HG02642 (cell line): ENCODE data around the gene TPM4.
A peak's percentile ranks its signal among the peaks of the same experiment; 100 is the strongest.
"Not testable (repeated sequence)": the region's sequence is repeated elsewhere in the genome, so short reads cannot be mapped to it uniquely, and the experiment has no call there.

Experiments used
- ATAC-seq: cut with Tn5 transposase; IDR thresholded peaks from one replicate; pipeline ENCODE4 v1.9.1; 2021; ENCODE audit warnings: mild to moderate bottlenecking; ENCODE audit not compliant: unreplicated experiment, poor library complexity

The TPM4 gene

GRCh38 chr19:16076154-16076957, at the start of gene TPM4:
Gene TPM4 (plus strand): TSS chr19:16076495. CDS start chr19:16076566, 71 bp downstream.
- ATAC-seq, result peak; percentile 66

DNA sequence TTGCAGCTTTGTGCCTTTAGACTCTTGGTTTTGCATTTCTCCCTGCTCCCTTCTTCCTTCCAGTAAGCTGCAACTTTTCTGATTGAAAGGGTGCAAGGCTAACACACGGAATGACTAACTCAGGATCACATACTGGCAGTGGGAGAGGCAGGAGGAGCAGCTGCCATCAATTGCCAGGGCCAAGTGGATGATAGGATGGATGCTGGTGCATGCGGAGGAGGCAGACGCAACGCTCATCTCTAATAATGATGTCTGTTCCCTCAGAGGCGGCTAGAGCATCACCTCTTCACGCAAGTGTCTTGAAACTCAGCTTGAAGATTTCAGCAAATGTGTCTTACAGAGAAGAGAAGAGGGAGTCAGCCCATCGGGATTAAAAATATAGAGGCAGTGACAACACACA, 49.5 kb upstream of the TPM4 start:
- no peak for ATAC-seq

DNA sequence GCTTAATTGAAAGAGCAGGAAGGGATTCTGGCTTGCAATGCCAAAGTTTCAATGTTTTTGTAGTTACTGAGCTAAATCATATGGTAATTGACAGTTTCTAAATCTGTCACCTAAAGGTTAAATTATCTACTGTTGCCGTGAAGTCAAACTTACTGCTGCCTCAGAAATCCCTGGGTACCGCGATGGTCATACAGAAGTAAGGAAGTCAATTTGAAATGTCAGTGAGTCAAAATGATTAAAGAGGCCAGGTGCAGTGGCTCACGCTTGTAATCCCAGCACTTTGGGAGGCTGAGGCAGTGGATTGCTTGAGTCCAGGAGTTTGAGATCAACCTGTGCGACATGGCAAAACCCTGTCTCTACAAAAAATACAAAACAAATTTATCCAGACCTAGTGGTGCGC, 48.8 kb upstream of the TPM4 start:
- no peak for ATAC-seq

DNA sequence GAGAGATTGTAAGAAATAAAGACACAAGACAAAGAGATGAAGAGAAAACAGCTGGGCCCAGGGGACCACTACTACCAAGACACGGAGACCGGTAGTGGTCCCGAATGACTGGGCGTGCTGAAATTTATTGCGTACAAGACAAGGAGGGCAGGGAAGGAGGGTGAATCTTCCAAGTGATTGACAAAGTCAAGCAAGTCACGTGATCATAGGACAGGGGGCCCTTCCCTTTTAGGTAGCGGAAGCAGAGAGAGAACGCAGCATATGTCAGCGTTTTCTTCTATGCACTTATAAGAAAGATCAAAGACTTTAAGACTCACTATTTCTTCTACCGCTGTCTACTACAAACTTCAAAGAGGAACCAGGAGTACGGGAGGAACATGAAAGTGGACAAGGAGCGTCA, 46.1 kb upstream of the TPM4 start:
- not testable (repeated sequence) for ATAC-seq

- ATAC-seq, result no peak
Observed at GRCh38 chr19:16030964-16031871, 45.1 kb upstream of the TPM4 start.

DNA sequence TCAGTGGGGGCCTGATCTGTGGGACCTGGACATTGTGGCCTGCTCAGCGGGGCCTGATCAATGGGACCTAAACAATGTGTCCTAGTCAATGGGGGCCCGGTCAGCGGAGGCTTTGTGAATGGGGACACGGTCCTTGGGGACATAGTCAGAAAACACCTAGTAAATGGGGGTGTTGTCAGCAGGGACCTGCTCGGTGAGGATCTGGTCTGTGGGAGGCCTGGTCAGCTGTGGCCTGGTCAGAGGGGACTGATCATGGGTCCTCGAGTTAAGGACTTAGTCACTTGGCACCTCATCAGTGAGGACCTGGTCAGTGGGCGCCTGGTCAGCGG, 44.5 kb upstream of the TPM4 start:
- ATAC-seq, result no peak

GRCh38 chr19:16032509-16033135, 43.7 kb upstream of the TPM4 start:
- no peak for ATAC-seq

GRCh38 chr19:16033136-16033530, 43.2 kb upstream of the TPM4 start:
- ATAC-seq, result no peak

DNA sequence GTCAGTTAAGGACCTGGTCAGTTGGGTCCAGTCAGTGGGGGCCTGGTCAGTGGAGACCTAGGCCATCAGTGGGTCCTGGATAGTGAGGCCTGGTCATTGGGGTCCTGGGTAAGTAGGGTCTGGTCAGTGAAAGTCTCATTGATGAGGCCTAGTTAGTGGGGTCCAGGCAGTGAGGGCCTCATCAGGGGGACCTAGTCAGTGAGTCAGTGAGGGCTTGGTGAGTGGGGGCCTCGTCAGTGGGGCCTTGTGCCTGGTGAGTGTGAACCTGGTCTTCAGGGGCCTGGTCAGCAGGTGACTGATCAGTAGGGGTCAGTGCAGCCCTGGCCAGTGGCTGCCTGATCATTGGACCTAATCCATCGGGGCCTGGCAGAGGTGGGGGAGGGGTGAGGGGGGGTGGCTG, 42.6 kb upstream of the TPM4 start:
- ATAC-seq, result no peak

GRCh38 chr19:16034180-16034579, 42.1 kb upstream of the TPM4 start:
- ATAC-seq, result no peak

DNA sequence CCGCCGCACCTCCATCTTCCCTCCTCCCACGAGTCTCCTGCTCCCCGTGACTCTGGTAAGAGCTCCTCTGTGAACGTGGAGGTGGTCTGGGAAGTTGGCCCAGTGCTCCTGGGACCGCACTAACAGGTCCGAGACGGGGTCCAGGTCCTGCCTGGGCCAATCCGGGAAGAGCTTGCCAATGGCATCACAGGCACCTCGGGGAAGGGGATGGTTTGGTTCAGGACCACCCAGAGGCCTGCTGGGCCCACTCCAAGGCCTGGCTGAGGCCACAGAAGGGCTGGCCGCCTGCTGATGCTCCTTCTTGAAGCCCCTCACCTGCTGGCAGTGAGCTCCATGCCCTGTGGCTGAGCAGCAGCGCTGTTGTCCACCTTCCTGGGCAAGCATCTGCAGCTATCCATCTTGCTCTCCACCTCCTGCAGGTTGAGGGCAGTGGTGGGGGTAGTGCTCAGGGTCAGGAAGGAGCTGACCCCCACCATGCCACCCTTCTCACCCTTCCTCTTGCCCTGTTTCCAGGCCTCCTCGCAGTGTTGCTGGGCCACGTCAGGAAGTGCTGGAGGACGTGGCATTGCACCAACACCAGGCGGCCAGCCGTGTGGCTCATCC, 41.2 kb upstream of the TPM4 start:
- ATAC-seq, result no peak

DNA sequence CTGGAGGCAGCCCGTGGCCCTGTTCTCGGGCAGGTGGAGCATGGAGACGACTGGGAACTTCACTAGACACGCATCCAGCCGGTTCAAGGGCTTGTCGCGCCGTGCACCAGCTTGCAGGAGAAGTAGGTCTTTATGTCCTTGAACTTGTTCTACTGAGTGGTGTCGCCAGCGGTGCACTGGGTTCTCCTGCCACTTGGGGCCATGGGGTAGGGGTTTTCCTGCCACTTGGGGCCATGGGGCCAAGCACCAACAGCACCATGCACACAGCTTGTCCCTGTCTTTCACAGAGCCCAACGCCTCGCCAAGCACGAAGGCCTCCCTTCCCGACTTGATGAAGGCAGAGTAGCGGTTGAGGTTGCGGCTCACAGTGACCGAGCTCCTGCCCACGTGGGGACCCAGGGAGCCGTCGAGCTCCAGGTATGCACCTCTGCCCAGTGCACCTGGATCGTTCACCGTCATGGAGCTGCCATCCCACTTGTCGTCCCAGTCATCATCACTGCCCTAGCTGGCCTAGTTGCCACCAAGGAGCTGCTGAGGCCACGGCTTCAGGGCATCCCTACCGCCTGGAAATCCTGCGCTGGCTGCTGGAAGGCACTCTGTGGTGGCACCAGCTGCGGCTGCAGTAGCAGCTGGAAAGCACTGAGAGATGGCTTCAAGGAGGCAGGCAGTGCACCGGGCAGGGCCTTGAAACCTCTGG, 40.5 kb upstream of the TPM4 start:
- ATAC-seq, result no peak

- no peak for ATAC-seq
Observed at GRCh38 chr19:16036397-16036925, 39.8 kb upstream of the TPM4 start.

- no peak for ATAC-seq
Observed at GRCh38 chr19:16036941-16037340, 39.4 kb upstream of the TPM4 start.

- no peak for ATAC-seq
Observed at GRCh38 chr19:16037424-16038195, 38.7 kb upstream of the TPM4 start.

GRCh38 chr19:16038196-16038695, 38.0 kb upstream of the TPM4 start:
- no peak for ATAC-seq

DNA sequence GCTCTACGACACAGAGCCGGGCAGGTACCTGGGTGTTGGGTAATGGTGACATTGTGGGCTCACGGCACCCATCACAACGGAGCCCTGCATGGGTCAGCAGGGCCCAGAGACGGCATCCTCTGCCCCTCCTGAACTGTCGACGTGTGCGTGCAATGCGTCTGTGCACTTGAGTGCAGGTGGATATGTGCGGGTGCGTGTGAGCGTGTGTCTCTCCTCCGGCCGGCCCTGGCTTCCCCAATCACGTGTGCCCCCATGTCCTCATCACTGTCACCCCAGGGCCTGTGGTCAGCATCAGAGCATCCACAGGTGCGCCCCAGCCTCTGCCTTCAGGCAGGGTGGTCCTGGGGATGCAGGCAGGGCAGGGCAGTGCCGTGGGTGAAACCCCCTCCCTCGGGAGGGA, 37.2 kb upstream of the TPM4 start:
- no peak for ATAC-seq

- ATAC-seq, result no peak
Observed at GRCh38 chr19:16039545-16039944, 36.8 kb upstream of the TPM4 start.

DNA sequence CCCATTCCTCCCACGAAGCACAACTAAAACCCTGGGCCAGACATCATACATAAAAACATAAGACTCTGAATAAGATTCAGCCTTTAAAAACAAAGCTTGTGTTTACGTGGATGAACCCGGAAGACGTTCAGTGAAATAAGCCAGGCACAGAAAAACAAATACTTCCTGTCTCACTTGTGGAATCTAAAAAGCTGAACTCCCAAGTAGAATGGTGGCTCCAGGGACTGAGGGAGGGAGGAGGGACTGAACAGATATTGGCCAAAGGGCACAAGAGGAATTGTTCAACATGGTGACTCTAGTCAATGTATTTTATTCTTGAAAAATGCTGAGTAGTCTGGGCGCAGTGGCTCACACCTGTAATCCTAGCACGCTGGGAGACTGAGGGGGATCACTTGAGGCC, 35.7 kb upstream of the TPM4 start:
- no peak for ATAC-seq
